CD14-positive monocyte (primary cell): ENCODE data around the gene RTP1. TPM values are rescaled to one million over a fixed set of nuclear protein-coding genes. Genes with fewer than 3 reads are reported as not detected.

Experiments
- DNase-seq, 3 donors: peaks; one replicate each; pipeline ENCODE4 v3.0.0-alpha.2; 2011 to 2022
- H2AFZ ChIP-seq: 2 replicates; pipeline ENCODE4 v1.6.0; 2012; ENCODE audit warnings: mild to moderate bottlenecking, low read depth, low read length, inconsistent platforms; ENCODE audit not compliant: insufficient read depth, poor library complexity, severe bottlenecking
- H3K27ac ChIP-seq, 2 donors: 1 replicate in 1 of 2; 2 replicates in 1 of 2; pipeline ENCODE4 v1.5.1; 2012 to 2013; ENCODE audit warnings: low read length in 2 of 2, control low read depth in 1 of 2, inconsistent platforms in 1 of 2, low read depth in 1 of 2, mild to moderate bottlenecking in 1 of 2
- H3K27me3 ChIP-seq, 2 donors: one replicate each; pipeline versions ENCODE4 v1.6.0 to v1.6.1; 2011 to 2013; ENCODE audit warnings: low read length in 2 of 2; ENCODE audit not compliant: control insufficient read depth in 2 of 2, insufficient read depth in 2 of 2
- H3K36me3 ChIP-seq, 2 donors: replicated peaks in 1 of 2; 1 replicate in 1 of 2; 2 replicates in 1 of 2; pipeline versions ENCODE4 v1.5.1 to v1.6.1; 2012 to 2013; ENCODE audit warnings: low read length in 2 of 2, control low read depth in 1 of 2, inconsistent platforms in 1 of 2, mild to moderate bottlenecking in 1 of 2; ENCODE audit not compliant: insufficient read depth in 2 of 2, control insufficient read depth in 1 of 2
- H3K4me1 ChIP-seq, 2 donors: 1 replicate in 1 of 2; 2 replicates in 1 of 2; pipeline versions ENCODE4 v1.5.1 to v1.6.1; 2012 to 2013; ENCODE audit warnings: low read length in 2 of 2, control low read depth in 1 of 2, inconsistent platforms in 1 of 2, mild to moderate bottlenecking in 1 of 2, moderate library complexity in 1 of 2; ENCODE audit not compliant: insufficient read depth in 2 of 2, control insufficient read depth in 1 of 2
- H3K4me2 ChIP-seq: replicated peaks from 2 replicates; pipeline ENCODE3; 2012; ENCODE audit warnings: low read length, moderate library complexity, mild to moderate bottlenecking; ENCODE audit not compliant: poor library complexity, severe bottlenecking; ENCODE audit errors: extremely low read depth
- H3K4me3 ChIP-seq, 3 experiments: fragments of 200-600 bp in 1 of 3; sonication (generic) in 1 of 3; replicated peaks in 1 of 3; 1 replicate in 2 of 3; 2 replicates in 1 of 3; pipeline ENCODE4 v1.5.1; 2011 to 2013; ENCODE audit warnings: low read length in 3 of 3, mild to moderate bottlenecking in 3 of 3, control low read depth in 2 of 3, low read depth in 2 of 3, inconsistent platforms in 1 of 3, moderate library complexity in 1 of 3
- H3K79me2 ChIP-seq: 2 replicates; pipeline ENCODE4 v1.6.0; 2012; ENCODE audit warnings: mild to moderate bottlenecking, control low read depth, inconsistent platforms, low read length, moderate library complexity; ENCODE audit not compliant: insufficient read depth
- H3K9ac ChIP-seq: 2 replicates; pipeline ENCODE4 v1.6.0; 2017; ENCODE audit warnings: low read length, mild to moderate bottlenecking; ENCODE audit not compliant: insufficient read depth, poor library complexity, severe bottlenecking
- H3K9me3 ChIP-seq, 2 donors: replicated peaks in 1 of 2; 1 replicate in 1 of 2; 2 replicates in 1 of 2; pipeline versions ENCODE4 v1.5.1 to v1.6.1; 2012 to 2013; ENCODE audit warnings: low read length in 2 of 2, control low read depth in 1 of 2; ENCODE audit not compliant: control insufficient read depth in 1 of 2, insufficient read depth in 1 of 2
- H4K20me1 ChIP-seq: 2 replicates; pipeline ENCODE4 v1.6.0; 2012; ENCODE audit warnings: mild to moderate bottlenecking, low read length, control low read depth, moderate library complexity; ENCODE audit not compliant: insufficient read depth
- H3K27ac Mint-ChIP-seq, 7 donors: one replicate each; pipeline ENCODE4 v1.8.0; 2020; ENCODE audit warnings: mild to moderate bottlenecking in 7 of 7, mixed read lengths in 7 of 7, moderate library complexity in 6 of 7, inconsistent platforms in 2 of 7
- H3K27me3 Mint-ChIP-seq, 3 donors: one replicate each; pipeline ENCODE4 v1.8.0; 2021 to 2022; ENCODE audit warnings: low read depth in 3 of 3, mild to moderate bottlenecking in 3 of 3, mixed read lengths in 3 of 3, moderate library complexity in 3 of 3, inconsistent platforms in 1 of 3
- H3K36me3 Mint-ChIP-seq, 2 donors: one replicate each; pipeline ENCODE4 v1.8.0; 2020; ENCODE audit warnings: mixed read lengths in 2 of 2, inconsistent platforms in 1 of 2, mild to moderate bottlenecking in 1 of 2
- H3K4me1 Mint-ChIP-seq: one replicate; pipeline ENCODE4 v1.8.0; 2020; ENCODE audit warnings: mild to moderate bottlenecking, mixed read lengths
- H3K4me3 Mint-ChIP-seq, 2 donors: one replicate each; pipeline ENCODE4 v1.8.0; 2020; ENCODE audit warnings: mild to moderate bottlenecking in 2 of 2, mixed read lengths in 2 of 2, moderate library complexity in 1 of 2
- H3K9me3 Mint-ChIP-seq, 7 donors: one replicate each; pipeline ENCODE4 v1.8.0; 2020 to 2022; ENCODE audit warnings: mixed read lengths in 7 of 7, mild to moderate bottlenecking in 6 of 7, moderate library complexity in 6 of 7, inconsistent platforms in 2 of 7
- WGBS: methylation state at CpG from one replicate; pipeline ENCODE4 v1.1.5; 2013; ENCODE audit warnings: missing lambda C conversion rate; ENCODE audit not compliant: insufficient coverage; 5-methylcytosine and 5-hydroxymethylcytosine counted together
- intact Hi-C, 2 donors: fragments of 100-400 bp; cut with micrococcal nuclease; formaldehyde crosslinking; loops; one replicate each; pipeline versions ENCODE4 v1.15.0 to v1.15.1; 2023
- polyA plus RNA-seq, 3 donors: library from polyadenylated mRNA; depleted of rRNA in 1 of 3; unstranded in 2 of 3; stranded (reverse) in 1 of 3; fragments of 300-500 nt in 2 of 3; fragments of >200 nt in 1 of 3; fragmentation: Illumina TruSeq in 2 of 3; gene quantifications; 1 replicate in 2 of 3; 2 replicates in 1 of 3; pipeline ENCODE4 v1.2.3, GENCODE V29; 2012 to 2021
- TF ChIP-seq, protein P1 (sequence below): fragments of 200-600 bp; IDR thresholded peaks from one replicate; pipeline ENCODE4 v1.8.0; 2022; ENCODE audit warnings: antibody characterized with exemption, mild to moderate bottlenecking

RTP1 gene
- polyA plus RNA-seq, 3 donors: not detected

DNA sequence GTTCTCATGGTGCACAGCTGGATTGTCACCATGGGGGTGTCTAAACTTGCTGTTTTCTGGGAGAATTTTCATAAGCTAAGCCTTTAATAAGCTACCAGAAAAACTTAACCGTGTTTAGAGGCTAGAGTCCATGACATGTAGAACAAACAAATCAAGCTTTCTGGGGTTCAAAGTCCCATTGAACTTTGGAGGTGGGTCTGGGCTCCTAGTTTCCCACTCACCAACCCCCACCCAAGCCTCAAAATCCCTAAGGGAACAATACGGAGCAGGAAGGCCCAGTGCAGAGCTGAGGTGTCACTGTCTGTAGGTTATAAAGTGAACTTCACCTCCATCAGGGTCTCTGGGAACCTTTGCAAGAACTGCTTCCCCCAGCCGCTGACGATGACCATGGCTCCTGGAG is 25.5 kb downstream of the RTP1 start:
- H3K27ac Mint-ChIP-seq: no peak overlapping the region
- H3K9me3 ChIP-seq: no peaks in the 10 kb centered on the region
- H3K79me2 ChIP-seq: no peaks in the 10 kb centered on the region
- TF ChIP-seq, protein P1, sequence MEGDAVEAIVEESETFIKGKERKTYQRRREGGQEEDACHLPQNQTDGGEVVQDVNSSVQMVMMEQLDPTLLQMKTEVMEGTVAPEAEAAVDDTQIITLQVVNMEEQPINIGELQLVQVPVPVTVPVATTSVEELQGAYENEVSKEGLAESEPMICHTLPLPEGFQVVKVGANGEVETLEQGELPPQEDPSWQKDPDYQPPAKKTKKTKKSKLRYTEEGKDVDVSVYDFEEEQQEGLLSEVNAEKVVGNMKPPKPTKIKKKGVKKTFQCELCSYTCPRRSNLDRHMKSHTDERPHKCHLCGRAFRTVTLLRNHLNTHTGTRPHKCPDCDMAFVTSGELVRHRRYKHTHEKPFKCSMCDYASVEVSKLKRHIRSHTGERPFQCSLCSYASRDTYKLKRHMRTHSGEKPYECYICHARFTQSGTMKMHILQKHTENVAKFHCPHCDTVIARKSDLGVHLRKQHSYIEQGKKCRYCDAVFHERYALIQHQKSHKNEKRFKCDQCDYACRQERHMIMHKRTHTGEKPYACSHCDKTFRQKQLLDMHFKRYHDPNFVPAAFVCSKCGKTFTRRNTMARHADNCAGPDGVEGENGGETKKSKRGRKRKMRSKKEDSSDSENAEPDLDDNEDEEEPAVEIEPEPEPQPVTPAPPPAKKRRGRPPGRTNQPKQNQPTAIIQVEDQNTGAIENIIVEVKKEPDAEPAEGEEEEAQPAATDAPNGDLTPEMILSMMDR: no peak
- DNase-seq: no peak
- no peaks in the 10 kb centered on the region for H3K36me3 Mint-ChIP-seq
- H2AFZ ChIP-seq: no peak overlapping the region
- no peak overlapping the region for H3K4me2 ChIP-seq
- H3K9me3 Mint-ChIP-seq: peaks cover 0 to 2% (median 0%) of the 10 kb centered on the region in 7 donors
- intact Hi-C loops: no loop called here
- no peaks in the 10 kb centered on the region for H3K36me3 ChIP-seq
- no peaks in the 10 kb centered on the region for H3K27me3 ChIP-seq
- no peak overlapping the region for H3K27ac ChIP-seq
- no peaks in the 10 kb centered on the region for H3K4me1 Mint-ChIP-seq
- H3K4me3 Mint-ChIP-seq: no peak overlapping the region
- no peaks in the 10 kb centered on the region for H3K4me1 ChIP-seq
- no peak overlapping the region for H3K9ac ChIP-seq
- no peaks in the 10 kb centered on the region for H4K20me1 ChIP-seq
- peaks cover 1 to 10% (median 7%) of the 10 kb centered on the region in 3 donors for H3K27me3 Mint-ChIP-seq
- no peak overlapping the region for H3K4me3 ChIP-seq
- 100% methylated on average over 3 of the region's 4 CpGs for WGBS

DNA sequence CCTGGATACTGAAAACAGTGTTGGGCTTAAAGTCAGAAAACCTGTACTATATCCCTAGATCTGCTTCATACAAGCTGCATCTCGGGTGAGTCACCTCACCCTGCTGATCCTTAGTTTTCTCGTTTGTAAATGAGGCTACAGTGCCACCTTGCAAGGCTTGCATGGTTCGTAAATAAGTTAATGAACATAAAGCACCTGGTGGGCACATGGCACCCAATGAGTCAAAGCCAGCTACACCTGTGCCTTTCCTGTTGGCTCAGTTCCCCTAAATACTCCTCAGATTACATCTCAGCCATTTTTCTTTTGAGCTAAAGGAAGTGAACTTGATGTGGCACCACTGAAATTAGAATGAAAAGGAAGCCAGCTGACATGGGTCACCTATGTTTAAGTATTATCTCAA is 26.5 kb downstream of the RTP1 start:
- Mint-ChIP-seq H3K36me3 (no peaks in the 10 kb centered on the region), H3K4me1 (no peaks in the 10 kb centered on the region), H3K4me3 (no peak overlapping the region), H3K27me3 (peaks cover 2 to 16% (median 10%) of the 10 kb centered on the region in 3 donors), H3K27ac (no peak overlapping the region), H3K9me3 (peaks cover 0 to 2% (median 0%) of the 10 kb centered on the region in 7 donors)
- no peak for DNase-seq
- Histone ChIP-seq H3K4me1 (no peaks in the 10 kb centered on the region), H3K27ac (no peak overlapping the region), H4K20me1 (no peaks in the 10 kb centered on the region), H3K4me2 (no peak overlapping the region), H2AFZ (no peak overlapping the region), H3K27me3 (no peaks in the 10 kb centered on the region), H3K4me3 (no peak overlapping the region), H3K79me2 (no peaks in the 10 kb centered on the region), H3K9ac (no peak overlapping the region), H3K9me3 (no peaks in the 10 kb centered on the region), H3K36me3 (no peaks in the 10 kb centered on the region)
- TF ChIP-seq, protein P1: no peak
- intact Hi-C loops: no loop called here
- WGBS: 83% methylated on average over 3 of the region's 3 CpGs
